ENCODE measurements around the gene ROR1.
"Not testable (repeated sequence)": the region's sequence is repeated elsewhere in the genome, so short reads cannot be mapped to it uniquely, and the experiment has no call there.

ROR1 gene

GRCh38 chr1:64087768-64088167 lies 314.0 kb downstream of the ROR1 start:
- no peak for DNase-seq (ENCODE audit: low read depth in 1 of 2, low spot score in 1 of 2)

- no peak for DNase-seq (ENCODE audit: low read depth in 1 of 2, low spot score in 1 of 2)
Observed at GRCh38 chr1:64090436-64090835, 316.6 kb downstream of the ROR1 start.

- DNase-seq (ENCODE audit: low read depth in 1 of 2, low spot score in 1 of 2) = no peak
Observed at GRCh38 chr1:64092851-64093371, 319.1 kb downstream of the ROR1 start.

DNA sequence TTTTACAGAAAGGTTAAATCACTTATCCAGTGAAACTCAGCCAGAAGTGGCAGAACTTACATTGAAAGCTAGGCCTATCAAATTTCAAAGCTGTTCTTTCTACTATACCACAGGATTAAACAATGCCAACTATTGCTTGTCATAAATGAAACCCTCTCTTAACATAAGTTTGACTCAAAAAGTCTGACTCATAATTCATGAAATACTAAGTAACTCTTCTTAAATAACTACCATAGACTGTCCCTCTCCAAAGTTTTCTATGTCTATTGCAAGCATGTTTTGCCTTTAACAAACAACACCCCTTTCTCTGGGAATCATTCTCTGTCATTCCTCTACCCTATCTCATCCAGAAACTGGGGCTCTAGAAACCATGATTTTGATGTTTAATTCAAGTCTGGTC lies 320.1 kb downstream of the ROR1 start:
- no peak for DNase-seq (ENCODE audit: low read depth in 1 of 2, low spot score in 1 of 2)

- DNase-seq (ENCODE audit: low read depth in 1 of 2, low spot score in 1 of 2) = no peak
Observed at GRCh38 chr1:64095832-64096231, 322.0 kb downstream of the ROR1 start.

- no peak for DNase-seq (ENCODE audit: low read depth in 1 of 2, low spot score in 1 of 2)
Observed at GRCh38 chr1:64097859-64098258, 324.0 kb downstream of the ROR1 start.

DNA sequence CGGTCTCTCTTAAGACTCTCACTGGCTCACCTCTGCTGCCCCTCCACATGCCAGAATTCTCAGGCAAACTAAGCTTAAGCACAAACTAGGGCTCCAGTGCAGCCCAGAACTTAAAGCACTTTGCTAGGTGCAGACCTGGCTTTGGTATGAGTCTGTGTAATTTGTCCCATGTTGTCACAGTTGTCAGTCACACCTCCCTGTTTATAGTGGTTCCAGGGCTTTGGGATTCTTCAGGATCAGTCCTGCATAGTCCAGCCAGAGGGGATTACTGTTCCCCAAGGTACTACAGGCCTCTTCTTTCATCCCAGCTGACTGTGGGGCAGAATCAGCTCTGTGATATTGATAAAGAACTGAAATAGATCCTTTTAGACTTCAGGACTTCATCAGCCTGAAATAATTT lies 324.6 kb downstream of the ROR1 start:
- DNase-seq (ENCODE audit: low read depth in 1 of 2, low spot score in 1 of 2) = no peak

DNA sequence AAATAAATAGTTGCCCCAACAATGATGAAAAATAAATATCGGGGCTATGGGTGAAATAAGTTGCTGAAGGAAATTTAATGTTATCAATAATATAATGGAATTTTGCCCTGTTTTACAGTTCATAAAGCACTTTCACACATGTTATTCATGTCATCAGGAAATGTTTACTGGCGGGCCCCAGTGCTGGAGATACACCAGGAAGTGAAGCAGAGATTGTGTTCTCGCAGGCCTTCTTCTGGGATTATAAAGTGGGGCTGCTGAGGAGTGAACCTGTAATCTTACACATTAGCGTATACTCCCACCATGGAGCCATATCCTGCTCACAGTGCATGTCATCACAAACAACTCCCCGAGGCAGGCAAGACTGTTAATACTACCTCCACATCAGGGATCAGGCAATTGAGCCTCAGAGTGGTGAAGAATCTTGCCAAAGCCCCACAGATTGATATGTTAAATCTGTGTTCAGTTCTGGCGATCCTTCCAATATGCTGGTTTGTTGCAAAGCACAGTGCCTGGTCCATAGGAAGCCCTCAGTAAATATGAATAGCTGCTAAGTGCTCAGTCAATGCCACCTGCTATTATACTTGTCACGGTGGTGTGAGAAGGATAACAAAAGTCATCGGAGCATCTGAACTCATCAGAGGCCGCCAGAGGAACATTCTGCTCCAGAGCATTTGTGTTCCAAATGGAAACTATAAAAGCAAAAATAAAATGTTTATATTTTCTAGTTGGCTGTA lies 325.2 kb downstream of the ROR1 start:
- no peak for DNase-seq (ENCODE audit: low read depth in 1 of 2, low spot score in 1 of 2)

DNA sequence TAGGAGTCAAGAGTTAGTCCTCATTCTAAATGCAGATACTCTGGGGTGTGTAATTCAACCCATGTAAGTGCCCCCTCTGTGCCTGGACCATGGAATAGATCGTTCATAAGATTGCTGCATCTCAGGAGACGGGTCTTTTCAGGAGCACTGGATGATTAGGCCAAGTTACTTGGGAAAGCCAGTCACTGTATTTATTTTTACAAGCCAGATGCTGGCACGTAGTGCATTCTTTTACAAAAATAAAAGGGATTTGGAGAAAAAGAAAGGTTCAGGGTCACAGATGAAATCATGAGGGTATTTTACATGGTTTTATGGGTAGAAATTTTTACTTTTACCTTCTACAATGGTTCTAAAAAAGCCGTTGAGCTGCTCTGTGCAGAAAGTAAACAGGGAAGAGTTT lies 327.0 kb downstream of the ROR1 start:
- no peak for DNase-seq (ENCODE audit: low read depth in 1 of 2, low spot score in 1 of 2)

- not testable (repeated sequence) for DNase-seq (ENCODE audit: low read depth in 1 of 2, low spot score in 1 of 2)
Observed at GRCh38 chr1:64104585-64104984, 330.8 kb downstream of the ROR1 start.

DNA sequence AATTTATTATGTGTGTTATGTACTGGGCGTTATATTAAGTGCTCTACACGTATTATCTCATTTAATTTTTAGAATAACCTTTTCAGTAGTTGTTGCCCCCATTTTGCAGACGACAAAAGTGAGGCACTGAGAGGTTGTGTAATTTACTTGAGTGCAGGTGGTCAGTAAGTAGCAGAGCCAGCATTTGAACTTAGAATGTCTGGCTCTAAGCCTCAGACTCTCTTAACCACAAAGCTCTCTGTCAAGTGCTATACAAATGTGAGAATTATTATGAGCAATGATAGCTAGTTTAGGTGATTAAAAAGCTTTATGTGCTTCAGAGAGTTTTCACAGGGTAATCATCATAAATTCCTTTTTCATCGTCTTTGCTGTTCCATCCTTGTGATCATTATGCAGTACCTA lies 333.3 kb downstream of the ROR1 start:
- DNase-seq (ENCODE audit: low read depth in 1 of 2, low spot score in 1 of 2) = no peak

DNA sequence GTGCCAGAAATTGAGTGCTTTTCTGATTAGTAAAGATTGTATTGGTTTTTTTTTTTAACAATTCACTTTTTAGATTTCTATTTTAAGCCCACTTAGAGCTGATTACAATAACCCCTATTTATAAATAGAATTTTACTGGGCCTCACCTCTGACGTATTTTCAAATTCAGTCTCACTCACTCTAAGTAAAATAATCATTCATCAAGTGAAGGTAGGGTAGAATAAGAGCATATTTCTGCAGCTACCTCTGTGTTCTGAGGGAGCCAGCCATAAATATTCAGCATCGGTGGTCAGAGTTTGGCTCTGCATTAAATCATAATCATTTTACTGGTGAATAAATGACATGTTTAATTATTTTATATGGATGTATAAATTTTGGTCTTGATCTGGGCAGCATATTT lies 333.8 kb downstream of the ROR1 start:
- no peak for DNase-seq (ENCODE audit: low read depth in 1 of 2, low spot score in 1 of 2)

DNA sequence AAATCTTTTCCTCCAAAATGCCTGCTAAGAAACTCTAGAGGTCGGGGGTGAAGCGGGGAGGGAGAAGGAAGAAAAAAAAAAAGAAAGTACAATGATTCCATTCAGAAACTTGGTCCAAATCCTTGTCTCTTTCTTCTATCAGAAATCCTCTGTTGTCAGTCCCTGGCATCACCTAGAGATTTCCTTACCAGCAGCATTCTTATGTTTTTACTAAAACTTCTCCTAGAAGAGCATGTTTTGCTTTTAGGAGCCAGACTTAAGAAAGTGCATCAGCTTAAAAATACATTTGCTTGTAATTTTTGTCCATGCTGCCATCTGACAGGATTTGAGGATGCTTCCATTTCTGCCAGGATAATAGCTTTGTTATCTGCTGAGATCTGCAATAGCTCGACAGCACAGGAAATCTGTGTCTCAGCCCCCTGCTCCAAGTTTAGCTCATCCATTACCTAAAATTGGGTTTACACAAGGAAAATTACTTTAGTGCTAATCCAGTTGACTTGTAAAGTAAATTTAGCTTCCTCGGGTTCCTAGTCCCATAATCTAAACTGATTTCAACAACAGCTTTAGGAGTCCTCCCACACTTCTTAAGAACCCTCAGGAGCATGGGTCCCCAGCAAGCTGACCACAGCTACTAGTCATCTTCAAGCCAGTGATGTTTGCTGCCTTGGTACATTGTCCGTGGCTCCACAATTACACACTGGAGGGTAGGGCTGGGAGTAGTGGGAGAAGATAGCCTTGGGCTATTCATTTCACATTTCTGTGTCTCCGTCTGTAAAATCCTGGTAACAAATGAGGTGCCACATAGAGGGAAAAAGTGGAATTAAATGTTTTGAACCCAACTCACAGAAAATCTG lies 337.3 kb downstream of the ROR1 start:
- no peak for DNase-seq (ENCODE audit: low read depth in 1 of 2, low spot score in 1 of 2)

DNA sequence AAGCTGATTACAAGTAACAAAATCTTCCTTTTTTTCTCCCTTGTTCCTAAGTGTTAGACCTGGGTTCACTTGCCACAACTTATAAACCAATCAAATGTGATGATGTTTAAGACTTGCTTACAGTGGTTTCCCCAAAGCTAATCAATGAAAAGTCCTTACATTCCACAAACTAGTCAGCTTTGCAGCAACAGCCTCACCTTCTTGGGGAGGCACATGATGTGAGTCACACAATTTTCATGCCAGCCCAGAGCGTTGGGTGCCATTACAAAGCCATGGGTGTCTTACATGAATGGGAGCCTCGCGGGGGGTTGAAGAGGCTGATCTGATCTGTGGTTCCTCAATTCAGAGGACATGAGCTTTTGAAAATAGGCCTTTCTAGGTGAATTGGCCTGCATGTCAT lies 338.0 kb downstream of the ROR1 start:
- DNase-seq (ENCODE audit: low read depth in 1 of 2, low spot score in 1 of 2) = no peak

DNA sequence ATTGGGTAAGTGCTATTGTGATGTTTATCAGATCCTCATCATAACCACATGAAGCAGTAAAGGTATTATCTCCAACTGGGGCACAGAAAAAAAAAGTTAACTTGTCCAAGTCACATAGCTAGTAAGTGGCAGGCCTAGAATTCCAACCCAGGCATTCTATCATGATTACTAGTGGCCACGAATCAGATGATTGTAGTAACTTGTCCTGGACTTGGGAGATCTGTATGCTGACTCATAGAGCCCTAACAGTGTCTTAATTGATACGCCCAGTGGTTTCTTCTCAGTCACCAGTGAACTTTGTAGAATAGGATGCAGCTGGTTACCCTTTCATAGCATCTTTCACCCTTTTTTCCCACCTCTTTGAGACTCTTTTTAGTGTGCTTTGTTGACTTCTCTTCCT lies 338.5 kb downstream of the ROR1 start:
- no peak for DNase-seq (ENCODE audit: low read depth in 1 of 2, low spot score in 1 of 2)

DNA sequence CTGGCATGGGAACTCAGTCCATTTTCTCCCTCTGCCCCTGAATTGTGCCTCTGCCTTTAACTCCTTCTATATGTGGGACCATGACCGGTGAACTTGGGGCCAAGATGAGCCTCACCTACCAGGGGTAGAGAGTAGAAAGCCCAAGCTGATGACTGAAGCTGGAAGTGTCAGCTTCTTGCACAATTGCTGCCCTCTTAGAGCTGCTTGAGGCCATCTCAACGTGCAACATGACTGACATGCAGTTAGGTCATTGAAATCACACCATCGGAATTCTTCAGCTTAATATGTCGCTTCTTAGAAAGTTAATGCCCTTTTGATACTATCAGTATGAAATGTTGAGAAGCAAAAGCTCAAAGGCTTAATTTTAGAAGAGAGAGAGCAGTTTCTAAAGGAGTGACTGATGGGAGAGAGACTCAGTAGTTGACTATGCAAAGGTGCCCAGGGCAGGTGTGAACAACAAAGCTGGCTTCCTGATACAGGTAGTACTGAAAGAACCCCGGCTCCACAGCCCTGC lies 340.3 kb downstream of the ROR1 start:
- DNase-seq (ENCODE audit: low read depth in 1 of 2, low spot score in 1 of 2) = no peak

- DNase-seq (ENCODE audit: low read depth in 1 of 2, low spot score in 1 of 2) = no peak
Observed at GRCh38 chr1:64116537-64116936, 342.7 kb downstream of the ROR1 start.

DNA sequence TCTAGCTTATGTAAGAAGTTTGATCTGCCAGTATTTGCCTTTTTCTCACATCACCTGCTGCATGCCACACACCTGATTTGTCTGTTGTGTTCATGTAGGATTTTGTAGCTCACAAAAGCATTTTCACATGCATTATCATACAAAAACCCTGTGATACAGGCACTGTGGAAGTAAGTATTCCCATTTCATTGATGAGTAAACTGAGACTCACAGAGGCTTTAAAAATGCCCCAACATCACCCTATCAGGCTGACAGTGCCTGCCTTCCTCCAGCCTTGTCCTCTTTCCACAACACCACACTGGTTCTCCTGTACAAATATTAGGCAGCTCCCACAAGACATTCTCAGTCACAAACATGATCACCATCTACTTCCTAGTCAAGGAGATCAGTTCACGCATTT lies 343.7 kb downstream of the ROR1 start:
- DNase-seq (ENCODE audit: low read depth in 1 of 2, low spot score in 1 of 2) = no peak

DNA sequence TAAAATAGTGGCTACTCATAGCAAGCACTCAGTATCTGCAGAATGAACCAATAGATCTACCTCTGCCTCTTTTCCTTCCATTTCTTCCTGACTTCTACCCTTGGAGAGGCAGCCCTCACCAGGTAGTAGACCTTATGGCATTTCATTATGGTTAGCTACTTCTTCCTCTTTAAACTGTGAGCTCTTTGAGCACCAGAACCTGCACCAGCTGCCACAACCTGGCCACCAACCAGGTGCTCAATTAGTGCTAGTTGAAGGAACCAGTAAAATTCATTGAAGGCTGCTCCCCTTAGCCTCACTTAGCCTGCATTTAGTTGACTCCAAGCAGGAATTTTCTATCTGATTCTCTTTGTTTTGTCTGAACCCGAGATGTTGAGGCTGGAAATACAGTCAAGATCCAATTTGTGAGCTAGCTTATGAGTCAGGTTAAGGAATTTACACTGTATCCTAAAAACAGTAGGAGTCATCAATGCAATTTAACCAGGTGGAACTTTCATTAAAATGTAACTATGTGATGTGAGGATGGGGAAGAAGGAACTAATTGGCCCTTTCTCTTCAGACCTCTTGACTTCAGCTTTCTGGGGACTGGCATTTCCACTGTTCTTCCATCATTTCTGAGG lies 348.1 kb downstream of the ROR1 start:
- DNase-seq (ENCODE audit: low read depth in 1 of 2, low spot score in 1 of 2) = no peak

DNA sequence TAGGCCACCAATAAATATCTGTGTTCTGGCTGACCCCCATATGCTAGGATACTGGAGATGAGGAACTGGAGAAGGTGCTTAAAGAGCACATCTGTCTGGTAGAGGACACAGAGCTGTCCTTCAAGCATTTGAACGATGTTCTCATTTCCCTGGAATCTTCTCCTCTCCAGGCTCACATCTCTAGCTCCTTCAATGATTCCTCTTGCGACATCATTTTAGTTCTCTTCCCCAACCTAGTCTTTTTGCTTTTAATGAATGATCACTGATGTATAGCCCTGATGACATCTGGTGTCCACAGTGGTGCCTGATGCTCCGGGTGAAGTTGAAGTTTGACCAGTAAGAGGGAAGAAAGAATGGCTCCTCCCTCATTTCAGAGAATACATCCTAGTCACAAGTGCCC lies 348.8 kb downstream of the ROR1 start:
- DNase-seq (ENCODE audit: low read depth in 1 of 2, low spot score in 1 of 2) = no peak

GRCh38 chr1:64124704-64125440 lies 351.1 kb downstream of the ROR1 start:
- no peak for DNase-seq (ENCODE audit: low read depth in 1 of 2, low spot score in 1 of 2)
